H9 (cell line): ENCODE measurements around the gene EPPIN. TPM values are rescaled to one million over a fixed set of nuclear protein-coding genes. Genes with fewer than 3 reads are reported as not detected.

ENCODE experiments used
- DNase-seq: peaks from one replicate; pipeline ENCODE4 v3.0.0-alpha.2; 2017
- H2AFZ ChIP-seq: one replicate; pipeline ENCODE4 v1.6.1; 2013; ENCODE audit warnings: mild to moderate bottlenecking, low read length, control low read depth, moderate library complexity
- H2AK5ac ChIP-seq: 2 replicates; pipeline ENCODE4 v1.6.1; 2013; ENCODE audit warnings: low read length, control low read depth, mixed read lengths; ENCODE audit not compliant: insufficient read length
- H2BK120ac ChIP-seq: one replicate; pipeline ENCODE4 v1.6.1; 2013; ENCODE audit warnings: low read depth, mild to moderate bottlenecking, low read length, control low read depth, inconsistent platforms; ENCODE audit not compliant: poor library complexity, severe bottlenecking
- H2BK12ac ChIP-seq: 2 replicates; pipeline ENCODE4 v1.6.1; 2013; ENCODE audit warnings: low read length, control low read depth, mixed read lengths, low read depth; ENCODE audit not compliant: insufficient read length
- H2BK15ac ChIP-seq: 2 replicates; pipeline ENCODE4 v1.6.1; 2013; ENCODE audit warnings: low read depth, low read length, control low read depth
- H2BK20ac ChIP-seq: one replicate; pipeline ENCODE4 v1.6.1; 2013; ENCODE audit warnings: low read depth, mild to moderate bottlenecking, low read length, control low read depth, inconsistent platforms; ENCODE audit not compliant: poor library complexity, severe bottlenecking
- H2BK5ac ChIP-seq: 2 replicates; pipeline ENCODE4 v1.6.1; 2013; ENCODE audit warnings: low read length, control low read depth, mixed read lengths; ENCODE audit not compliant: insufficient read length
- H3K14ac ChIP-seq: 2 replicates; pipeline ENCODE4 v1.6.1; 2013; ENCODE audit warnings: low read length, control low read depth; ENCODE audit not compliant: insufficient read depth
- H3K18ac ChIP-seq: 2 replicates; pipeline ENCODE4 v1.6.1; 2013; ENCODE audit warnings: low read depth, mild to moderate bottlenecking, mixed read lengths, low read length, control low read depth; ENCODE audit not compliant: insufficient read length
- H3K23ac ChIP-seq: 2 replicates; pipeline ENCODE4 v1.6.1; 2013; ENCODE audit warnings: low read length, control low read depth, mixed read lengths, low read depth; ENCODE audit not compliant: insufficient read length
- H3K23me2 ChIP-seq: 2 replicates; pipeline ENCODE4 v1.6.1; 2013; ENCODE audit warnings: low read depth, mild to moderate bottlenecking, mixed read lengths, low read length, control low read depth; ENCODE audit not compliant: insufficient read length, poor library complexity, severe bottlenecking
- H3K27ac ChIP-seq: 2 replicates; pipeline ENCODE4 v1.5.1; 2013; ENCODE audit warnings: low read length, control low read depth, mixed read lengths, low read depth; ENCODE audit not compliant: insufficient read length
- H3K27me3 ChIP-seq: 2 replicates; pipeline ENCODE4 v1.6.1; 2013; ENCODE audit warnings: low read length, control low read depth, inconsistent platforms; ENCODE audit not compliant: insufficient read depth
- H3K4ac ChIP-seq: 2 replicates; pipeline ENCODE4 v1.6.1; 2013; ENCODE audit warnings: low read depth, mild to moderate bottlenecking, control low read depth, inconsistent platforms, low read length, moderate library complexity
- H3K4me1 ChIP-seq: 2 replicates; pipeline ENCODE4 v1.6.1; 2013; ENCODE audit warnings: low read length, control low read depth, inconsistent platforms; ENCODE audit not compliant: insufficient read depth
- H3K4me2 ChIP-seq: 2 replicates; pipeline ENCODE4 v1.6.1; 2013; ENCODE audit warnings: low read length, control low read depth, mixed read lengths; ENCODE audit not compliant: insufficient read length, insufficient read depth
- H3K56ac ChIP-seq: 2 replicates; pipeline ENCODE4 v1.6.1; 2013; ENCODE audit warnings: low read depth, mild to moderate bottlenecking, mixed read lengths, low read length, control low read depth; ENCODE audit not compliant: insufficient read length
- H3K79me1 ChIP-seq: 2 replicates; pipeline ENCODE4 v1.6.1; 2013; ENCODE audit warnings: low read depth, mild to moderate bottlenecking, moderate library complexity, low read length, control low read depth, inconsistent platforms; ENCODE audit not compliant: insufficient read depth, poor library complexity, severe bottlenecking
- H3K79me2 ChIP-seq: 2 replicates; pipeline ENCODE4 v1.6.1; 2013; ENCODE audit warnings: low read length, control low read depth, inconsistent platforms; ENCODE audit not compliant: insufficient read depth
- H3K9ac ChIP-seq: 2 replicates; pipeline ENCODE4 v1.6.1; 2013; ENCODE audit warnings: low read length, control low read depth, mixed read lengths; ENCODE audit not compliant: insufficient read length; ENCODE audit errors: extremely low read depth
- H3K9me3 ChIP-seq: one replicate; pipeline ENCODE4 v1.6.1; 2013; ENCODE audit warnings: low read depth, low read length, inconsistent platforms; ENCODE audit not compliant: control insufficient read depth
- H3T11ph ChIP-seq: one replicate; pipeline ENCODE4 v1.6.1; 2013; ENCODE audit warnings: mild to moderate bottlenecking, low read length, control low read depth, inconsistent platforms
- H4K20me1 ChIP-seq: one replicate; pipeline ENCODE4 v1.6.1; 2013; ENCODE audit not compliant: control insufficient read depth, insufficient read length, insufficient read depth
- H4K5ac ChIP-seq: 2 replicates; pipeline ENCODE4 v1.6.1; 2013; ENCODE audit warnings: low read depth, mild to moderate bottlenecking, mixed read lengths, low read length, control low read depth; ENCODE audit not compliant: insufficient read length
- H4K8ac ChIP-seq: replicated peaks from 2 replicates; pipeline ENCODE4 v1.6.1; 2013; ENCODE audit warnings: low read length, control low read depth, mixed read lengths, low read depth; ENCODE audit not compliant: insufficient read length
- H4K91ac ChIP-seq: 2 replicates; pipeline ENCODE4 v1.6.1; 2013; ENCODE audit warnings: low read depth, mild to moderate bottlenecking, moderate library complexity, mixed read lengths, low read length, control low read depth; ENCODE audit not compliant: insufficient read length
- H3K27ac Mint-ChIP-seq, 3 experiments: 2 replicates in 2 of 3; 3 replicates in 1 of 3; pipeline ENCODE4 v1.8.0; 2020 to 2021; ENCODE audit warnings: mixed read lengths in 3 of 3, mild to moderate bottlenecking in 1 of 3, moderate library complexity in 1 of 3
- H3K27me3 Mint-ChIP-seq: 2 replicates; pipeline ENCODE4 v1.8.0; 2021; ENCODE audit warnings: low read depth, mild to moderate bottlenecking, moderate library complexity, mixed read lengths
- H3K36me3 Mint-ChIP-seq, 3 experiments: 2 replicates in 2 of 3; 3 replicates in 1 of 3; pipeline ENCODE4 v1.8.0; 2020 to 2021; ENCODE audit warnings: low read depth in 3 of 3, mixed read lengths in 3 of 3; ENCODE audit not compliant: insufficient read depth in 1 of 3
- H3K4me1 Mint-ChIP-seq, 2 experiments: 2 replicates each; pipeline ENCODE4 v1.8.0; 2020; ENCODE audit warnings: mixed read lengths in 2 of 2
- H3K4me3 Mint-ChIP-seq, 2 experiments: 2 replicates in 1 of 2; 3 replicates in 1 of 2; pipeline ENCODE4 v1.8.0; 2020 to 2021; ENCODE audit warnings: mild to moderate bottlenecking in 2 of 2, mixed read lengths in 2 of 2, moderate library complexity in 1 of 2
- H3K9me3 Mint-ChIP-seq, 2 experiments: 2 replicates in 1 of 2; 3 replicates in 1 of 2; pipeline ENCODE4 v1.8.0; 2020; ENCODE audit warnings: mild to moderate bottlenecking in 2 of 2, mixed read lengths in 2 of 2, moderate library complexity in 1 of 2
- WGBS: extraction: QIAGEN DNeasy Blood & Tissue Kit; methylation state at CpG from one replicate; pipeline ENCODE4 v1.1.7; 2013; ENCODE audit warnings: missing lambda C conversion rate, low lambda C conversion rate, mixed read lengths; ENCODE audit not compliant: insufficient read length; ENCODE audit errors: extremely low coverage; 5-methylcytosine and 5-hydroxymethylcytosine counted together
- total RNA-seq: library from RNA; stranded (reverse); gene quantifications from 2 replicates; pipeline ENCODE4 v1.2.1, GENCODE V29; 2021
- TF ChIP-seq, protein P1 (sequence below): fragments of 200-600 bp; sonication (generic); conservative IDR thresholded peaks from 3 replicates; pipeline ENCODE4 v1.8.0; 2021; ENCODE audit warnings: antibody characterized with exemption, mild to moderate bottlenecking

The EPPIN gene
- total RNA-seq, 1 experiment from 2014 or later: not detected

DNA sequence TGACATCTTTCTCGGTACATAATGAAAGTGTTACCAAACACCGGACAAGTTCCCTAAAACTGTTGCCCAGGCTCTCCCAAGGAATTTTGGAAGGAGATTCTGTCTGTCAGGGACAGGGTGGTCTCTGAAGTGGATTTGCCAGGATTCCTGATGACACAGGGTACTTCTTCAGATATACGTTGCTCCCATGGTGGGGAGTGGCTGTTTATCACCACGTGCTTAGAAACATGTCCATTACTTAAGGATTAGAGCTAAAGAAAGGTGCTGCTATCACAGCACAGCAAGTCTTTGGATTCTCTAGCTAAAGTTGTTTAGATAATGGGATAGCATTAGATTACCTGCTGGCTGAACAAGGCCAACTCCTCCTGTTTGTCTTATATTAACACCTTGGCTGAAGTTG lies 38.1 kb downstream of the EPPIN start:
- Histone ChIP-seq H2BK120ac (no peak overlapping the region), H3K79me1 (no peaks in the 10 kb centered on the region), H3K27ac (no peak overlapping the region), H2BK15ac (no peak overlapping the region), H4K91ac (no peak overlapping the region), H2BK12ac (no peak overlapping the region), H3K9me3 (no peaks in the 10 kb centered on the region), H3K56ac (no peak overlapping the region), H2BK5ac (no peak overlapping the region), H3K4ac (no peak overlapping the region), H4K8ac (no peak overlapping the region), H2AFZ (no peak overlapping the region), H2BK20ac (no peak overlapping the region), H3K4me2 (no peak overlapping the region), H4K5ac (no peak overlapping the region), H2AK5ac (no peak overlapping the region), H3K23me2 (no peaks in the 10 kb centered on the region), H4K20me1 (no peaks in the 10 kb centered on the region), H3K23ac (no peak overlapping the region), H3T11ph (no peak overlapping the region), H3K9ac (no peak overlapping the region), H3K18ac (no peak overlapping the region), H3K79me2 (no peaks in the 10 kb centered on the region), H3K4me1 (no peaks in the 10 kb centered on the region), H3K27me3 (no peaks in the 10 kb centered on the region), H3K14ac (no peak overlapping the region)
- H3K9me3 Mint-ChIP-seq: no peaks in the 10 kb centered on the region
- no peaks in the 10 kb centered on the region; the same call in none of the 2 replicates for H3K27me3 Mint-ChIP-seq
- no peaks in the 10 kb centered on the region for H3K36me3 Mint-ChIP-seq
- TF ChIP-seq, protein P1, sequence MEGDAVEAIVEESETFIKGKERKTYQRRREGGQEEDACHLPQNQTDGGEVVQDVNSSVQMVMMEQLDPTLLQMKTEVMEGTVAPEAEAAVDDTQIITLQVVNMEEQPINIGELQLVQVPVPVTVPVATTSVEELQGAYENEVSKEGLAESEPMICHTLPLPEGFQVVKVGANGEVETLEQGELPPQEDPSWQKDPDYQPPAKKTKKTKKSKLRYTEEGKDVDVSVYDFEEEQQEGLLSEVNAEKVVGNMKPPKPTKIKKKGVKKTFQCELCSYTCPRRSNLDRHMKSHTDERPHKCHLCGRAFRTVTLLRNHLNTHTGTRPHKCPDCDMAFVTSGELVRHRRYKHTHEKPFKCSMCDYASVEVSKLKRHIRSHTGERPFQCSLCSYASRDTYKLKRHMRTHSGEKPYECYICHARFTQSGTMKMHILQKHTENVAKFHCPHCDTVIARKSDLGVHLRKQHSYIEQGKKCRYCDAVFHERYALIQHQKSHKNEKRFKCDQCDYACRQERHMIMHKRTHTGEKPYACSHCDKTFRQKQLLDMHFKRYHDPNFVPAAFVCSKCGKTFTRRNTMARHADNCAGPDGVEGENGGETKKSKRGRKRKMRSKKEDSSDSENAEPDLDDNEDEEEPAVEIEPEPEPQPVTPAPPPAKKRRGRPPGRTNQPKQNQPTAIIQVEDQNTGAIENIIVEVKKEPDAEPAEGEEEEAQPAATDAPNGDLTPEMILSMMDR: no peak
- WGBS: no CpG with 5 or more reads among the region's 4 CpGs
- 0 out of 4 replicates have a peak, but pooled peaks cover 0 to 2% of the 10 kb centered on the region in 2 experiments for H3K4me1 Mint-ChIP-seq
- H3K27ac Mint-ChIP-seq: no peak overlapping the region
- no peak overlapping the region for H3K4me3 Mint-ChIP-seq
- no peak for DNase-seq
